DND-41 (cell line): ENCODE data around the gene AKAP1.

Experiments
- CTCF ChIP-seq: IDR thresholded peaks from 2 replicates; pipeline ENCODE4 v1.5.1; 2012; ENCODE audit warnings: borderline replicate concordance, low read length, moderate library complexity, mild to moderate bottlenecking; ENCODE audit not compliant: poor library complexity, severe bottlenecking; ENCODE audit errors: extremely low read depth
- EZH2 ChIP-seq: IDR thresholded peaks from 3 replicates; pipeline ENCODE4 v1.6.1; 2012; ENCODE audit warnings: borderline replicate concordance, low read depth, mild to moderate bottlenecking, moderate library complexity, low read length, inconsistent platforms; ENCODE audit not compliant: severe bottlenecking

- TF ChIP-seq CTCF (no peak), EZH2 (no peak)
Observed at GRCh38 chr17:57151798-57152197, 66.8 kb downstream of the AKAP1 start.
